Measurements from ENCODE around the gene RANBP17.

DNA sequence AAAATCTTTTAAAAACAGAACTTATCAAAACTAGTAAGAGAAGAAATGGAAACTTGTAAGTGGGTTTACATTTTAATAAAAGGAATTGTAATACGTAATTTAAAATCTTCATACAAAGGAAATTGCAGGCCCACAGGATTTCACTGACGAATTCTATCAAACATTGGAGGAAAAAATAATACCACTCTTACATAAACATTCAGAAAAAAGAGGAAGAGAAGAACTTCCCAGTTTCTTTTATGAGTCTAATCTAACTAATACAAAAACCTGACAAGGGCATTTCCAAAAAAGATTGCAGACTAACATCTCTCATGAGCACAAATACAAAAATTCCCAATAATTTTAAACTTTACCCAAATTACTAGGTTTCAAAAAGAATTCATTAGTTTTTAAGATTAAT is 149.0 kb downstream of the RANBP17 start:
- TF ChIP-seq CTCF (IDR thresholded peaks at IDR 0.05) (no peak), POLR2A (IDR thresholded peaks at IDR 0.05) (no peak)
